ENCODE measurements around the gene TRDN.
"Not testable (repeated sequence)": the region's sequence is repeated elsewhere in the genome, so short reads cannot be mapped to it uniquely, and the experiment has no call there.

Gene TRDN

GRCh38 chr6:123288649-123289048, 348.1 kb downstream of the TRDN start:
- DNase-seq (ENCODE audit: low read depth): no peak

GRCh38 chr6:123276546-123276980, 360.2 kb downstream of the TRDN start:
- DNase-seq (ENCODE audit: low read depth): no peak

- no peak for DNase-seq (ENCODE audit: low read depth)
Measured at GRCh38 chr6:123263981-123264380, 372.8 kb downstream of the TRDN start.

GRCh38 chr6:123240626-123241025, 396.1 kb downstream of the TRDN start:
- DNase-seq (ENCODE audit: low read depth): no peak

- no peak for DNase-seq (ENCODE audit: low read depth)
Measured at GRCh38 chr6:123233336-123233735, 403.4 kb downstream of the TRDN start.

- not testable (repeated sequence) for DNase-seq (ENCODE audit: low read depth)
Measured at GRCh38 chr6:123227789-123228188, 409.0 kb downstream of the TRDN start.

- DNase-seq (ENCODE audit: low read depth): no peak
Measured at GRCh38 chr6:123226398-123226797, 410.4 kb downstream of the TRDN start.

- no peak for DNase-seq (ENCODE audit: low read depth)
Measured at GRCh38 chr6:123224077-123224476, 412.7 kb downstream of the TRDN start.

- no peak for DNase-seq (ENCODE audit: low read depth)
Measured at GRCh38 chr6:123223461-123223860, 413.3 kb downstream of the TRDN start.

- no peak for DNase-seq (ENCODE audit: low read depth)
Measured at GRCh38 chr6:123215211-123215610, 421.5 kb downstream of the TRDN start.

- DNase-seq (ENCODE audit: low read depth): no peak
Measured at GRCh38 chr6:123214433-123214832, 422.3 kb downstream of the TRDN start.

GRCh38 chr6:123213921-123214320, 422.8 kb downstream of the TRDN start:
- no peak for DNase-seq (ENCODE audit: low read depth)

- no peak for DNase-seq (ENCODE audit: low read depth)
Measured at GRCh38 chr6:123211777-123212545, 424.8 kb downstream of the TRDN start.

- DNase-seq (ENCODE audit: low read depth): no peak
Measured at GRCh38 chr6:123210645-123211044, 426.1 kb downstream of the TRDN start.

GRCh38 chr6:123207967-123208510, 428.7 kb downstream of the TRDN start:
- DNase-seq (ENCODE audit: low read depth): no peak

- no peak for DNase-seq (ENCODE audit: low read depth)
Measured at GRCh38 chr6:123203928-123204327, 432.8 kb downstream of the TRDN start.

- DNase-seq (ENCODE audit: low read depth): no peak
Measured at GRCh38 chr6:123201869-123202372, 434.8 kb downstream of the TRDN start.

GRCh38 chr6:123193298-123193697, 443.5 kb downstream of the TRDN start:
- no peak for DNase-seq (ENCODE audit: low read depth)

- no peak for DNase-seq (ENCODE audit: low read depth)
Measured at GRCh38 chr6:123189816-123190215, 446.9 kb downstream of the TRDN start.

- DNase-seq (ENCODE audit: low read depth): no peak
Measured at GRCh38 chr6:123182998-123183397, 453.8 kb downstream of the TRDN start.

GRCh38 chr6:123176706-123177105, 460.0 kb downstream of the TRDN start:
- no peak for DNase-seq (ENCODE audit: low read depth)

GRCh38 chr6:123171341-123172115, 465.2 kb downstream of the TRDN start:
- no peak for DNase-seq (ENCODE audit: low read depth)

GRCh38 chr6:123169774-123170095, 467.0 kb downstream of the TRDN start:
- DNase-seq (ENCODE audit: low read depth): no peak
